ENCODE measurements around the gene ZNF10. TPM values are rescaled to one million over a fixed set of nuclear protein-coding genes. Genes with fewer than 3 reads are reported as not detected.

ZNF10 gene
- 10 to 100 TPM; 12.8 to 35.0 (median 13.4) TPM for total RNA-seq

GRCh38 chr12:133130038-133130807, at the start of gene ZNF10, which contains the start of gene ZNF891:
ZNF10 (plus strand) TSS chr12:133130627; CDS start chr12:133144493, 13,866 bp downstream.
ZNF891 (minus strand) TSS chr12:133130274; CDS start chr12:133121918, 8,356 bp downstream.
- no peaks in the 10 kb centered on the region for H3K27me3 ChIP-seq
- H3K36me3 ChIP-seq, result peaks cover 16% of the 10 kb centered on the region
- H3K27ac ChIP-seq, result peak within 1 kb of the TSS; percentile 96 to 98
- TF ChIP-seq CTCF (IDR thresholded peaks at IDR 0.05) (no peak), POLR2AphosphoS5 (IDR thresholded peaks at IDR 0.05) (peak; percentile 84 to 87 (median 84)), POLR2A (IDR thresholded peaks at IDR 0.05) (peak; percentile 46)
- peaks cover 55 to 62% of the 10 kb centered on the region in 2 donors for H3K9me3 ChIP-seq
- DNase-seq (ENCODE audit: low spot score in 2 of 2), result peak; percentile 93 to 96
- H3K4me1 ChIP-seq, result no peaks in the 10 kb centered on the region
- H3K4me3 ChIP-seq, result peak within 1 kb of the TSS; percentile 79 to 95 (median 86)
- intact Hi-C loops (cut with DNase I; ENCODE audit: low total_unique reads), result no loop called here

GRCh38 chr12:133081159-133081780, 49.2 kb upstream of the ZNF10 start:
- no peak for TF ChIP-seq POLR2AphosphoS5 (IDR thresholded peaks at IDR 0.05)
- Histone ChIP-seq H3K9me3 (peaks cover 68 to 83% of the 10 kb centered on the region in 2 donors), H3K27ac (peak overlapping the region; percentile 99 to 100), H3K4me3 (peak overlapping the region; percentile 78 to 92 (median 79)), H3K27me3 (no peaks in the 10 kb centered on the region), H3K4me1 (no peaks in the 10 kb centered on the region), H3K36me3 (peaks cover 20% of the 10 kb centered on the region)
- DNase-seq (ENCODE audit: low spot score in 2 of 2), result peak in 1 of 2 donors; percentile 21
- intact Hi-C loops (cut with DNase I; ENCODE audit: low total_unique reads), result no loop called here

- H3K36me3 ChIP-seq, result peaks cover 41% of the 10 kb centered on the region
- TF ChIP-seq POLR2AphosphoS5 (IDR thresholded peaks at IDR 0.05) (no peak), POLR2A (IDR thresholded peaks at IDR 0.05) (no peak), CTCF (IDR thresholded peaks at IDR 0.05) (no peak)
- H3K4me1 ChIP-seq, result no peaks in the 10 kb centered on the region
- intact Hi-C loops (cut with DNase I; ENCODE audit: low total_unique reads), result no loop called here
- DNase-seq (ENCODE audit: low spot score in 2 of 2), result no peak
- no peak overlapping the region for H3K27ac ChIP-seq
- peaks cover 72 to 83% of the 10 kb centered on the region in 2 donors for H3K9me3 ChIP-seq
- H3K4me3 ChIP-seq, result no peak overlapping the region
- H3K27me3 ChIP-seq, result no peaks in the 10 kb centered on the region
These were observed 47.1 kb upstream of the ZNF10 start for GRCh38 chr12:133083345-133083744.

DNA sequence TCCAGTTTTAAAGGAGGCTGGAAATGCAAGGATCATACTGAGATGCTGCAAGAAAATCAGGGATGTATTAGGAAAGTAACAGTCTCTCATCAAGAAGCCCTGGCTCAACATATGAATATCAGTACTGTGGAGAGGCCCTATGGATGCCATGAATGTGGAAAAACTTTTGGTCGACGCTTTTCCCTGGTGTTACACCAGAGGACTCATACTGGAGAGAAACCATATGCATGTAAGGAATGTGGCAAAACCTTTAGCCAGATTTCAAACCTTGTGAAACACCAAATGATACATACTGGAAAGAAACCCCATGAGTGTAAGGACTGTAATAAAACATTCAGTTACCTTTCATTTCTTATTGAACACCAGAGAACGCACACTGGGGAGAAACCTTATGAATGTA, 24.8 kb upstream of the ZNF10 start:
- no peak for TF ChIP-seq POLR2A (IDR thresholded peaks at IDR 0.05)
- no peak for TF ChIP-seq POLR2AphosphoS5 (IDR thresholded peaks at IDR 0.05)
- no peak for TF ChIP-seq CTCF (IDR thresholded peaks at IDR 0.05)
- no peak for DNase-seq (ENCODE audit: low spot score in 2 of 2)
- Histone ChIP-seq H3K4me1 (no peaks in the 10 kb centered on the region), H3K27ac (no peak overlapping the region), H3K9me3 (peaks cover 98 to 100% of the 10 kb centered on the region in 2 donors), H3K27me3 (no peaks in the 10 kb centered on the region), H3K36me3 (peaks cover 30% of the 10 kb centered on the region), H3K4me3 (no peak overlapping the region)
- intact Hi-C loops (cut with DNase I; ENCODE audit: low total_unique reads), result no loop called here

- DNase-seq (ENCODE audit: low spot score in 2 of 2), result no peak
- Histone ChIP-seq H3K4me3 (peak overlapping the region in 1 of 3 donors; percentile 29), H3K4me1 (no peaks in the 10 kb centered on the region), H3K36me3 (peaks cover 30% of the 10 kb centered on the region), H3K27ac (no peak overlapping the region), H3K9me3 (peaks cover 98 to 100% of the 10 kb centered on the region in 2 donors), H3K27me3 (no peaks in the 10 kb centered on the region)
- intact Hi-C loops (cut with DNase I; ENCODE audit: low total_unique reads), result no loop called here
- TF ChIP-seq POLR2AphosphoS5 (IDR thresholded peaks at IDR 0.05) (no peak), POLR2A (IDR thresholded peaks at IDR 0.05) (no peak), CTCF (IDR thresholded peaks at IDR 0.05) (no peak)
These were observed 24.2 kb upstream of the ZNF10 start for GRCh38 chr12:133106253-133106652.
